H1 (cell line): ENCODE results near the gene IL22RA2. TPM values are rescaled to one million over a fixed set of nuclear protein-coding genes. Genes with fewer than 3 reads are reported as not detected.

Source experiments
- CTCF ChIA-PET: fragments of 300-600 bp; sonication (Branson Sonifier 250); formaldehyde crosslinking; loops from one replicate; lab custom pipeline; 2021; ENCODE audit not compliant: partially characterized antibody; lab: Charles Lee
- POLR2A ChIA-PET: fragments of 300-600 bp; sonication (Branson Sonifier 250); formaldehyde crosslinking; loops from one replicate; lab custom pipeline; 2021; ENCODE audit warnings: inconsistent platforms; ENCODE audit not compliant: partially characterized antibody; lab: Charles Lee
- DNase-seq, 2 experiments: peaks; one replicate each; pipeline versions ENCODE4 v3.0.0 to v3.0.0-alpha.2; 2010 to 2022; ENCODE audit warnings: low spot score in 2 of 2, low read depth in 1 of 2, mixed read lengths in 1 of 2
- FAIRE-seq: peaks from 2 replicates; lab custom pipeline; 2011; peaks lifted over from hg19 to GRCh38; lab: Jason Lieb, UNC
- H2AFZ ChIP-seq: 2 replicates; pipeline ENCODE4 v1.8.1; 2012; ENCODE audit warnings: low read length, inconsistent platforms
- H2AK5ac ChIP-seq: 2 replicates; pipeline ENCODE4 v1.6.1; 2013; ENCODE audit warnings: low read depth, low read length
- H2BK120ac ChIP-seq: replicated peaks from 2 replicates; pipeline ENCODE3; 2013; ENCODE audit warnings: low read depth, low read length, inconsistent platforms
- H2BK12ac ChIP-seq: 2 replicates; pipeline ENCODE4 v1.6.1; 2013; ENCODE audit warnings: low read depth, low read length
- H2BK15ac ChIP-seq: 2 replicates; pipeline ENCODE4 v1.6.1; 2013; ENCODE audit warnings: low read length
- H2BK20ac ChIP-seq: 2 replicates; pipeline ENCODE4 v1.6.1; 2013; ENCODE audit warnings: low read length
- H2BK5ac ChIP-seq: 2 replicates; pipeline ENCODE4 v1.6.1; 2013; ENCODE audit warnings: low read depth, low read length
- H3K14ac ChIP-seq: 2 replicates; pipeline ENCODE4 v1.6.1; 2013; ENCODE audit warnings: inconsistent platforms; ENCODE audit not compliant: insufficient read length
- H3K18ac ChIP-seq: 2 replicates; pipeline ENCODE4 v1.6.1; 2013; ENCODE audit warnings: low read length; ENCODE audit errors: extremely low read depth
- H3K23ac ChIP-seq: 2 replicates; pipeline ENCODE4 v1.6.1; 2013; ENCODE audit warnings: inconsistent platforms; ENCODE audit not compliant: insufficient read length
- H3K23me2 ChIP-seq: 2 replicates; pipeline ENCODE4 v1.6.1; 2013; ENCODE audit warnings: low read depth, low read length
- H3K27ac ChIP-seq: 2 replicates; pipeline ENCODE4 v1.6.1; 2011; ENCODE audit warnings: low read depth, low read length, inconsistent platforms
- H3K27me3 ChIP-seq, 4 experiments: replicated peaks in 1 of 4; 1 replicate in 1 of 4; 2 replicates in 3 of 4; pipeline versions ENCODE4 v1.6.1 to v1.8.1; 2011 to 2013; ENCODE audit warnings: low read length in 3 of 4, mild to moderate bottlenecking in 3 of 4, inconsistent platforms in 2 of 4, mixed read lengths in 2 of 4, moderate library complexity in 1 of 4; ENCODE audit not compliant: control insufficient read depth in 3 of 4, insufficient read depth in 3 of 4; ENCODE audit errors: extremely low read depth in 1 of 4
- H3K36me3 ChIP-seq, 4 experiments: 2 replicates each; pipeline versions ENCODE4 v1.6.1 to v1.8.1; 2011 to 2013; ENCODE audit warnings: mild to moderate bottlenecking in 4 of 4, low read length in 3 of 4, moderate library complexity in 2 of 4, control low read depth in 1 of 4, inconsistent platforms in 1 of 4; ENCODE audit not compliant: insufficient read depth in 4 of 4, control insufficient read depth in 2 of 4
- H3K4ac ChIP-seq: replicated peaks from 2 replicates; pipeline ENCODE3; 2013; ENCODE audit warnings: low read length, low read depth, mixed read lengths, inconsistent platforms; ENCODE audit not compliant: insufficient read length
- H3K4me1 ChIP-seq, 4 experiments: replicated peaks in 1 of 4; 1 replicate in 1 of 4; 2 replicates in 3 of 4; pipeline versions ENCODE4 v1.6.1 to v1.8.1; 2011 to 2013; ENCODE audit warnings: low read length in 3 of 4, inconsistent platforms in 2 of 4, mixed read lengths in 1 of 4; ENCODE audit not compliant: insufficient read depth in 4 of 4, control insufficient read depth in 3 of 4
- H3K4me2 ChIP-seq, 2 experiments: 2 replicates each; pipeline versions ENCODE4 v1.6.1 to v1.8.1; 2011 to 2013; ENCODE audit warnings: low read depth in 2 of 2, low read length in 2 of 2, control low read depth in 1 of 2, inconsistent platforms in 1 of 2, mild to moderate bottlenecking in 1 of 2; ENCODE audit not compliant: insufficient read depth in 1 of 2
- H3K4me3 ChIP-seq, 4 experiments: fragments of 200-600, 300-600 bp in 1 of 4; sonication (generic), shearing (Covaris generic), sonication (Bioruptor Twin) in 1 of 4; 2 replicates each; pipeline versions ENCODE4 v1.5.1 to v1.8.1; 2011 to 2016; ENCODE audit warnings: low read length in 4 of 4, low read depth in 3 of 4, control low read depth in 2 of 4, inconsistent platforms in 2 of 4, mild to moderate bottlenecking in 2 of 4, mixed read lengths in 1 of 4, moderate library complexity in 1 of 4; ENCODE audit not compliant: insufficient read depth in 2 of 4; ENCODE audit errors: extremely low read depth in 1 of 4
- H3K56ac ChIP-seq: replicated peaks from 2 replicates; pipeline ENCODE3; 2013; ENCODE audit warnings: low read depth, mild to moderate bottlenecking, mixed read lengths, low read length, inconsistent platforms; ENCODE audit not compliant: insufficient read length
- H3K79me1 ChIP-seq: 2 replicates; pipeline ENCODE4 v1.6.1; 2013; ENCODE audit warnings: low read depth, low read length, control low read depth
- H3K79me2 ChIP-seq, 2 experiments: 2 replicates each; pipeline versions ENCODE4 v1.6.1 to v1.8.1; 2012 to 2013; ENCODE audit warnings: low read length in 2 of 2, mild to moderate bottlenecking in 2 of 2, inconsistent platforms in 1 of 2; ENCODE audit not compliant: insufficient read depth in 2 of 2, control insufficient read depth in 1 of 2
- H3K9ac ChIP-seq, 4 experiments: replicated peaks in 1 of 4; 1 replicate in 1 of 4; 2 replicates in 3 of 4; pipeline versions ENCODE4 v1.6.1 to v1.8.1; 2011 to 2013; ENCODE audit warnings: low read depth in 3 of 4, low read length in 3 of 4, control low read depth in 2 of 4, mild to moderate bottlenecking in 2 of 4, moderate library complexity in 2 of 4, inconsistent platforms in 1 of 4; ENCODE audit errors: extremely low read depth in 1 of 4
- H3K9me3 ChIP-seq, 2 experiments: 2 replicates each; pipeline versions ENCODE4 v1.6.1 to v1.8.1; 2012 to 2013; ENCODE audit warnings: mild to moderate bottlenecking in 2 of 2, moderate library complexity in 2 of 2, control low read depth in 1 of 2, inconsistent platforms in 1 of 2, low read depth in 1 of 2, low read length in 1 of 2, mixed read lengths in 1 of 2; ENCODE audit not compliant: insufficient read depth in 2 of 2
- H4K20me1 ChIP-seq, 2 experiments: replicated peaks in 1 of 2; 2 replicates each; pipeline versions ENCODE3 to v1.8.1; 2011 to 2013; ENCODE audit warnings: inconsistent platforms in 2 of 2, low read length in 2 of 2, mild to moderate bottlenecking in 1 of 2; ENCODE audit not compliant: insufficient read depth in 2 of 2, control insufficient read depth in 1 of 2
- H4K5ac ChIP-seq: 2 replicates; pipeline ENCODE4 v1.6.1; 2013; ENCODE audit warnings: low read length, low read depth, mixed read lengths, inconsistent platforms; ENCODE audit not compliant: insufficient read length
- H4K8ac ChIP-seq: 2 replicates; pipeline ENCODE4 v1.8.0; 2013; ENCODE audit warnings: mild to moderate bottlenecking, moderate library complexity, low read length, inconsistent platforms; ENCODE audit not compliant: insufficient read depth; ENCODE audit errors: extremely low read depth
- H4K91ac ChIP-seq: replicated peaks from 2 replicates; pipeline ENCODE3; 2013; ENCODE audit warnings: low read length, mixed read lengths, inconsistent platforms; ENCODE audit not compliant: insufficient read length
- BACH1 ChIP-seq: IDR thresholded peaks from 2 replicates; pipeline ENCODE4 v1.6.1; 2012; ENCODE audit warnings: low read length, improper control_type of control experiment
- BCL11A ChIP-seq, 2 experiments: IDR thresholded peaks; one replicate each; pipeline ENCODE4 v1.6.1; 2011; ENCODE audit warnings: low read depth in 2 of 2, low read length in 2 of 2, mild to moderate bottlenecking in 2 of 2
- CHD2 ChIP-seq: IDR thresholded peaks from 2 replicates; pipeline ENCODE4 v1.6.1; 2012; ENCODE audit warnings: low read length, improper control_type of control experiment
- HDAC6 ChIP-seq: IDR thresholded peaks from one replicate; pipeline ENCODE4 v1.7.1; 2012; ENCODE audit warnings: low read depth, mild to moderate bottlenecking, inconsistent platforms, low read length, moderate library complexity
- RXRA ChIP-seq: IDR thresholded peaks from 2 replicates; pipeline ENCODE4 v1.6.1; 2011; ENCODE audit warnings: low read depth, mild to moderate bottlenecking, low read length, moderate library complexity; ENCODE audit not compliant: insufficient read depth
- TCF12 ChIP-seq: IDR thresholded peaks from 2 replicates; pipeline ENCODE4 v1.6.1; 2011; ENCODE audit warnings: low read depth, mild to moderate bottlenecking, low read length
- polyA plus RNA-seq, 7 experiments: library from polyadenylated mRNA; depleted of rRNA in 3 of 7; stranded (reverse) in 5 of 7; unstranded in 2 of 7; fragments of >200 nt in 5 of 7; fragments of 200-250 nt in 2 of 7; gene quantifications; 1 replicate in 5 of 7; 2 replicates in 1 of 7; 4 replicates in 1 of 7; pipeline versions ENCODE4 v1.2.1 to v1.2.3, GENCODE V29; 2011 to 2013; ENCODE audit warnings: missing spikeins in 2 of 7, mixed read lengths in 2 of 7
- total RNA-seq: library from RNA; stranded (reverse); fragmentation: NEBNext Ultra II Directional; extraction: Animal tissue kit (Norgen Biotek cat#: 25700); gene quantifications from 2 replicates; pipeline ENCODE4 v1.2.1, GENCODE V29; 2021

Gene IL22RA2
- total and polyA plus RNA-seq, 2 of the 8 experiments (the other 6 are each of a cell fraction or from before 2014, with no cell fraction given): not detected

DNA sequence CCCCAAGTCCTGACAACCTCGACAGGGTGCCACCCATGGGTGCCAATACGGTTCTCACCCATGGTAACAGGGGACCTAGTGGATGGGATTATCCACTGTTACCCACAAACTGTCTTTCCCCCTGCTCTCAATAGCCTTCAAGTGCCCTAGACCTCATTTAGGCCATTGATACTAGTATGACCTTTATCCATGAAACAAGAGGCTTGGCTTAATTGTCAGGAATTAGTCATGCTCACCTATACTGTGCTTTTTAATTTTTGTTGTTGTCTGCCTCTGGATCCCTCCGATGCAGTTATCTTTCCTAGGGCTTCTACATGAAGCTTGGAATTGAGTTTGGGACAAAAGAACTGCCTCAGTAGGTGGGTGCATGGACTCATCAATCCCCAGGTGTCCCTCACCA is 11.8 kb upstream of the IL22RA2 start (continued):
- no peak for TF ChIP-seq TCF12

- no peak overlapping the region for H3K4me2 ChIP-seq
- no peak overlapping the region for H3K23ac ChIP-seq
- no peak overlapping the region for H4K8ac ChIP-seq
- CTCF ChIA-PET: interaction anchor here (1.0 kb wide), 1 partner anchor 11 kb away, joined by 3 read pairs; no protein-coding TSS in a partner anchor
- H2AK5ac ChIP-seq: no peak overlapping the region
- H4K5ac ChIP-seq: no peak overlapping the region
- H3K18ac ChIP-seq: no peak overlapping the region
- no peak overlapping the region for H3K27ac ChIP-seq
- H3K14ac ChIP-seq: no peak overlapping the region
- H2BK120ac ChIP-seq: no peak overlapping the region
- no peaks in the 10 kb centered on the region for H3K4me1 ChIP-seq
- no peaks in the 10 kb centered on the region for H3K79me1 ChIP-seq
- POLR2A ChIA-PET: no interaction called here
- no peak overlapping the region for H2BK12ac ChIP-seq
- H3K9ac ChIP-seq: no peak overlapping the region
- no peaks in the 10 kb centered on the region for H3K23me2 ChIP-seq
- no peak overlapping the region for H3K4me3 ChIP-seq
- H2AFZ ChIP-seq: no peak overlapping the region
- DNase-seq (no peak), FAIRE-seq (no peak)
- no peak overlapping the region for H4K91ac ChIP-seq
- no peak overlapping the region for H2BK15ac ChIP-seq
- peaks cover 0 to 3% (median 1%) of the 10 kb centered on the region in 4 experiments; a peak in 2 of 8 replicates for H3K36me3 ChIP-seq
- no peaks in the 10 kb centered on the region for H4K20me1 ChIP-seq
- H3K9me3 ChIP-seq: peaks cover 67 to 76% of the 10 kb centered on the region in 2 experiments
- H3K56ac ChIP-seq: no peak overlapping the region
- no peak overlapping the region for H2BK5ac ChIP-seq
- H3K4ac ChIP-seq: no peak overlapping the region
- no peak overlapping the region for H2BK20ac ChIP-seq
- no peaks in the 10 kb centered on the region for H3K27me3 ChIP-seq
- H3K79me2 ChIP-seq: no peaks in the 10 kb centered on the region
- no peak for TF ChIP-seq HDAC6
- TF ChIP-seq BCL11A (IDR thresholded peaks at IDR 0.05; ENCODE audit: low read depth in 2 of 2, low read length in 2 of 2): no peak
- no peak for TF ChIP-seq BACH1
- no peak for TF ChIP-seq CHD2
- no peak for TF ChIP-seq RXRA
These were observed 9.2 kb upstream of the IL22RA2 start for GRCh38 chr6:137182654-137183073.
